T-helper 2 cell treated with Interferon-gamma antibody and Interleukin-4, amounts not matched to agents 100 ng/mL and 5 ng/mL, for 36 hours (primary cell): ENCODE results near the gene CORO1C. TPM values are rescaled to one million over a fixed set of nuclear protein-coding genes. Genes with fewer than 3 reads are reported as not detected.
"Not testable (repeated sequence)": the region's sequence is repeated elsewhere in the genome, so short reads cannot be mapped to it uniquely, and the experiment has no call there.

Experiments
- intact Hi-C: fragments of 100-400 bp; cut with micrococcal nuclease; formaldehyde crosslinking; loops from one replicate; pipeline ENCODE4 v1.15.1; 2023
- total RNA-seq: library from RNA; stranded (reverse); gene quantifications from 2 replicates; pipeline ENCODE4 v1.2.3, GENCODE V29; 2022

CORO1C gene
- total RNA-seq, result 45.6 and 47.7 TPM in 2 replicates

GRCh38 chr12:108731105-108731865, at the start of gene CORO1C:
TSS of gene CORO1C (minus strand) at chr12:108731518. CDS start at chr12:108701318, 30,200 bp downstream.
- intact Hi-C loops, result loop anchor here (1.0 to 5.0 kb wide), 8 partner anchors 40 to 366 kb away; partner anchors contain the start of genes SELPLG, UNG and USP30

- intact Hi-C loops, result no loop called here
These were observed 48.8 kb upstream of the CORO1C start for GRCh38 chr12:108779998-108780688.

GRCh38 chr12:108778053-108778452, 46.7 kb upstream of the CORO1C start:
- intact Hi-C loops, result no loop called here

DNA sequence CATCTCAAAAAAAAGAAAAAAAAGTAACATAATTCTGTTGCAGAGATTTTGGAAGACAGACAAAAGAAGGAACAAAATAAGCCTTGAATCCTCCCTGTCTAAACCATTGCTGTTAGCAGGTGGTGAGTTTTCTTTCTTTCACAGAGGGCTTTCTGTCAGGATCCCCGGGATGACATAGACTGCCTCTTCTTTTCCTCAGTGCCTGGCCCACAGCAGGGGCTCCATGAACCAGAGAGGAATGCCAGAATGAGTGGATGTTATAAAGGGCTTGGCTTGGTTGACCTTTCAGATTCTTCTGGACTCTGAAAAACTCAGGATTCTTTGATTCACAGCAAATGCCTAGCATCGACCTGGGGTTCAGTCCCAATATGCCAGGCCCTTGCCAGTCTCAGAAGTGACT, 45.8 kb upstream of the CORO1C start:
- intact Hi-C loops, result no loop called here

GRCh38 chr12:108773798-108774788, 42.8 kb upstream of the CORO1C start:
- intact Hi-C loops, result no loop called here

GRCh38 chr12:108772891-108773797, 41.8 kb upstream of the CORO1C start:
- intact Hi-C loops, result no loop called here

GRCh38 chr12:108772247-108772646, 40.9 kb upstream of the CORO1C start:
- intact Hi-C loops, result no loop called here

- intact Hi-C loops, result not testable (repeated sequence)
These were observed 40.5 kb upstream of the CORO1C start for GRCh38 chr12:108771835-108772234.

GRCh38 chr12:108770963-108771362, 39.6 kb upstream of the CORO1C start:
- intact Hi-C loops, result no loop called here

DNA sequence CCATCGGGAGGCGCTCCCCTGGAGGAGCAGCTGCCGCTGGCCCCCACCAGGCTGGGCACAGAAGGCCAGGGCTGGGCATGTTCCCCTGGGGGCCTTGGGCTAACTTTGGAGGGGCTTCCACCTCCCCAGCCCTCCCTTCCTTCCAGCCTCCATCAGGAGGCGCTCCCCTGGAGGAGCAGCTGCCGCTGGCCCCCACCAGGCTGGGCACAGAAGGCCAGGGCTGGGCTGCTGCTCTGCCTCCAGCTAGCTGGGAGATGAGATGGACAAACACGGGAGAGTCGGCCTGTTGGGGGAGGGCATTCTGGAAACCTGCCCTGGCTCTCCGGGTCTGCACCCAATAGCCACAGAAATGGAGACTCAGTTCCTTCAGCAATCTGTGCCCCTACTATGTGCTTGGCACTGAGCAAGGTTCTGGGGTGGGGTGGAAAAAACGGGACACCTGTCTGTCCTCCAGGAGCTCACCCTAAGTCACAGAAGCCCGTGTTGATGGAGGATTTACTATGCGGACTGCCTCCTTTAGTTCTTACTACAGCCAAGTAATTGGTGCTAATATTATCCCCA, 39.0 kb upstream of the CORO1C start:
- intact Hi-C loops, result no loop called here

GRCh38 chr12:108768591-108769500, 37.5 kb upstream of the CORO1C start:
- intact Hi-C loops, result no loop called here

- intact Hi-C loops, result no loop called here
These were observed 35.0 kb upstream of the CORO1C start for GRCh38 chr12:108766294-108766693.

DNA sequence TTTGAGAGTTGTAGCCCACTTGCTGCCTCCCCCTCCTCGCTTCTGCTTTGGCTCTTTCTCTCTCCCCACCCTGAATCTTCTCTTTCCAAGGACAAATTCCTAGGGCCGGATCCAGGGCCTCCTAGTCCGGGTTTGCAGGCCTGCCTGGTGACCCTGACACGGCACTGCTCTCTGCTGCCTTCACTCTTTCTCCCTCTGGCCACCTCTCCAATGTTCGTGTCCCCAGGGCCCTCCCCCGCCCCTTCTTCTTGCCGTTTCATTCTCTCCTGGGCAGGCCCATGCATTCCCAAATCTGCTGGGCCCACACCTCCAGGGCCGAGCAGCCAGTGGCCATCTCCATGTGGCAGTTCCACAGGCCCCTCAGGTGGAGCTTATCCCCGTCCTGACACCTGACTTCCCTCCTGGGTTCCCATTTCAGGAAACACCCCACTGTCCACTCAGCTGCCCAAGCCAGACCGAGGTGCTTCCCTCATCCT, 34.0 kb upstream of the CORO1C start:
- intact Hi-C loops, result no loop called here

DNA sequence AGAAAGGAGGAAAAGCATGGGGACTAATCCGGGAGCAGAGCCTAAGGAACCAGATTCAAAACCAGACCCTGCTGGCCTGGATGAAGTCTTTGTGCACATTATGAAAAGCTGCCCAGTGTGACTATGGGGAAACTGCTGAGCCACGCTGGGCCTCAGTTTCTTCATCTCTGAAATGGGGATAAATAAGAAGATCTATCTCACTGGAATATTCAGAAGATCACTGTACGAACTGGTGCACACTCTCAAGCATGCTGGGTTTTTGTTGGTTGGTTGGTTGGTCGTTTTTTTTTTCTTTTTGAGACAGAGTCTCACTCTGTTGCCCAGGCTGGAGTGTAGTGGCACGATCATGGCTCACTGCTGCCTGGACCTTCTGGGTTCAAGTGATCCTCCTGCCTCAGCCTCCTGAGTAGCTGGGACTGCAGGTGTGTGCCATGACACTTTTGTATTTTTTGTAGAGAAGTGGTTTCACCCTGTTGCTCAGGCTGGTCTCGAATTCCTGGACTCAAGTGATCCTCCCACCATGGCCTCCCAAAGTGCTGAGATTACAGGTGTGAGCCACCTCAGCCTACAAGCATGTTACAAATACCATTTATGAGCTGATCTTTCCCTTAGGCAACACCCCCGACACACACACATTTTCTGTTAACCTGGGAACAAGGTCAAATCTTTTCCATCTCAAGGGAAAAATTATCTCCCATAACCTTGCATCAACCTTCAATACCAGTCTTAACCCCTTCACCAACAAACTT, 33.4 kb upstream of the CORO1C start:
- intact Hi-C loops, result no loop called here

DNA sequence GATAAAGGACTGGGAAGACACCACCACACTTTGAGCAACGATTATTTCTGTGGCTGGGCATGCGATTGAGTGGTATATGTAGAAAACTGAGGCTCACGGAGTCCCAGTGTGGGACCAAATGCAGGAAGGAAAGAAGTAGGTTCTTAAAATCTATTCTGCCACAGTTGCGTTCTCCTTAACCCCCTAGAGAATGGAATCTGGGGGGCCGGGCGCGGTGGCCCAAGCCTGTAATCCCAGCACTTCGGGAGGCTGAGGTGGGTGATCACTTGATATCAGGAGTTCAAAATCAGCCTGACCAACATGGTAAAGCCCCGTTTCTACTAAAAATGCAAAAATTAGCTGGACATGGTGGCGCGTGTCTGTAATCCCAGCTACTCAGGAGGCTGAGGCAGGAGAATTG, 29.9 kb upstream of the CORO1C start:
- intact Hi-C loops, result no loop called here

- intact Hi-C loops, result no loop called here
These were observed 28.6 kb upstream of the CORO1C start for GRCh38 chr12:108759924-108760323.

DNA sequence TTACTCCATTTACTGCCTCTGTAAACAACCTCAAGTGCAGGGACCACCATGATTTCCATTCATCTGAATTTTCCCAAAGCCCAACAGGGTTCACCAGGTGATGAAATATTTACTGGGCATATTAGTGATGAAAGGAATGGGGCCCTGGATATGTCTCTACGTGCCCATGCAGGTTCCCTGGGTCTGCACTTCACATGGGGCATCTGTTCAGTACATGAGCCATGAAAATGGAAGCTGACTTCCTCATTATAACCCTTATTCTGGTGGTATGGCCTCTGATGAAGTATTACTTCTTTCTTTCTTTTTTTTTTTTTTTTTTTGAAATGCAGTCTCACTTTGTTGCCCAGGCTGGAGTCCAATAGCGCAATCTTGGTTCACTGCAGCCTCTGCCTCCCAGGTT, 26.5 kb upstream of the CORO1C start:
- intact Hi-C loops, result no loop called here

- intact Hi-C loops, result no loop called here
These were observed 25.1 kb upstream of the CORO1C start for GRCh38 chr12:108756421-108756820.
